ENCODE measurements around the gene STAB1. TPM values are rescaled to one million over a fixed set of nuclear protein-coding genes. Genes with fewer than 3 reads are reported as not detected.

The STAB1 gene
- total and polyA plus RNA-seq, 2 experiments from 2014 or later, result 0.90 to 1.9 TPM

DNA sequence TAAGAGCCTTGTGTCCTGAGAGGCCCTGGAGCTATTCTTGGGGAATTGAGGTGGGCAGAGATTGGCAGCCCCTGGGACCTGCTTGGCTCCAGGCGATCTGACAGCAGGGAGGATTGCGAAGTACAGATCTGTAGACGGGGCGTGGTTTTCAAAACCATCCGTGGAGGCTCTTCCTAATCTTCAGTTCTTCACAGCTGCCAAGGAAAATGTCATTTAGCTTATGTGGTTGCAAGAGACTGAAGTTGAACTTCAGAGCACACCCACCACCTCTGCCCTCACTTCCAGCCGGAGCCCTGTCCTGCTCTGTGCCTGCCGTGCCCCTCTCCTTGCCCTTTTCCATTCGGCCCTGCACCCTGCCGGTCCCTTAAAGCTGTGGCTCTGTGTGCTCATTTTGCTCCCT lies 26.8 kb upstream of the STAB1 start (continued):
- TF ChIP-seq ETS1 (IDR thresholded peaks at IDR 0.05), result no peak
- no peak for TF ChIP-seq POLR2AphosphoS5 (IDR thresholded peaks at IDR 0.05; ENCODE audit: low read depth)
- TF ChIP-seq EZH2phosphoT487 (IDR thresholded peaks at IDR 0.05; ENCODE audit: unreplicated experiment), result no peak

DNA sequence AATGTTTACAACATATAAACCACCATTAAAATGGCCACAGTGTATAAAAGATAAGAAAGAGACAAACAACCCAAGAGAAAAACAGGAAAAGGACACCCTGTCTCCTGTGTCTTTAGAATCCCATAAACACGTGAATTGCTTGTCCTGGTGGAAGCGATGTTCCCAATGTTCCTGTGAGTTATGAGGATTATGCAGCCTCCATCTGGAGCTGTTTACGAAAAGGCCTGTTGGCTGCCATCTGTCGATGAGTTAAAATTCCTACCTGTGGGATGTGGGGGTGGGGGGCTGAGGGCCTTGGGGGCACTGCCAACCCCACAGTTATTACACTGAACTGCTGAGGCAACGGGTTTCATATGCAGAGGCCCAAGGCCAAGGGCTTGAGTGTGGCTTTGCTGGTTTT lies 26.1 kb upstream of the STAB1 start:
- peaks cover 51% of the 10 kb centered on the region for H3K79me2 ChIP-seq (replicated peaks; ENCODE audit: insufficient read depth)
- Mint-ChIP-seq H3K4me1 (no peaks in the 10 kb centered on the region; the same call in 2 of the 3 replicates), H3K27me3 (ENCODE audit: insufficient read depth, low read depth, poor library complexity) (peaks cover 4% of the 10 kb centered on the region), H3K27ac (no peak overlapping the region), H3K9me3 (no peaks in the 10 kb centered on the region), H3K4me3 (no peak overlapping the region), H3K36me3 (ENCODE audit: low read depth) (peaks cover 37% of the 10 kb centered on the region)
- H3K4me1 ChIP-seq (ENCODE audit: insufficient read depth), result no peaks in the 10 kb centered on the region
- H3K4me3 ChIP-seq, result no peak overlapping the region
- H4K20me1 ChIP-seq (replicated peaks; ENCODE audit: insufficient read depth), result peaks cover 9% of the 10 kb centered on the region
- H3K9me2 ChIP-seq (ENCODE audit: insufficient read depth), result no peaks in the 10 kb centered on the region
- DNase-seq (ENCODE audit: low spot score) (no peak), ATAC-seq (no peak)
- H3F3A ChIP-seq (replicated peaks; ENCODE audit: low read depth), result 0 out of 2 replicates have a peak, but pooled peaks cover 10% of the 10 kb centered on the region
- H3K4me2 ChIP-seq, result no peak overlapping the region
- H2AFZ ChIP-seq, result no peak overlapping the region
- no peaks in the 10 kb centered on the region for H3K27me3 ChIP-seq (ENCODE audit: insufficient read depth)
- H3K27ac ChIP-seq (ENCODE audit: low read depth), result no peak overlapping the region
- H3K36me3 ChIP-seq (ENCODE audit: insufficient read depth), result peaks cover 19% of the 10 kb centered on the region
- TF ChIP-seq CREB1 (CRISPR knock-in tag; IDR thresholded peaks at IDR 0.05; ENCODE audit: low read depth) (no peak), JUNB (IDR thresholded peaks at IDR 0.05; ENCODE audit: unreplicated experiment) (no peak), EZH2 (IDR thresholded peaks at IDR 0.05; ENCODE audit: low read depth, unreplicated experiment) (no peak), NANOG (IDR thresholded peaks at IDR 0.05; ENCODE audit: borderline replicate concordance) (no peak), ZNF331 (CRISPR knock-in tag; IDR thresholded peaks at IDR 0.05; ENCODE audit: low read depth) (no peak), STAT1 (IDR thresholded peaks at IDR 0.05; ENCODE audit: unreplicated experiment) (no peak), ZNF462 (CRISPR knock-in tag; IDR thresholded peaks at IDR 0.05) (no peak), ETS1 (IDR thresholded peaks at IDR 0.05) (no peak), ZNF114 (CRISPR knock-in tag; IDR thresholded peaks at IDR 0.05) (no peak), POLR2AphosphoS5 (IDR thresholded peaks at IDR 0.05; ENCODE audit: low read depth) (no peak)
- TF ChIP-seq, protein P1, sequence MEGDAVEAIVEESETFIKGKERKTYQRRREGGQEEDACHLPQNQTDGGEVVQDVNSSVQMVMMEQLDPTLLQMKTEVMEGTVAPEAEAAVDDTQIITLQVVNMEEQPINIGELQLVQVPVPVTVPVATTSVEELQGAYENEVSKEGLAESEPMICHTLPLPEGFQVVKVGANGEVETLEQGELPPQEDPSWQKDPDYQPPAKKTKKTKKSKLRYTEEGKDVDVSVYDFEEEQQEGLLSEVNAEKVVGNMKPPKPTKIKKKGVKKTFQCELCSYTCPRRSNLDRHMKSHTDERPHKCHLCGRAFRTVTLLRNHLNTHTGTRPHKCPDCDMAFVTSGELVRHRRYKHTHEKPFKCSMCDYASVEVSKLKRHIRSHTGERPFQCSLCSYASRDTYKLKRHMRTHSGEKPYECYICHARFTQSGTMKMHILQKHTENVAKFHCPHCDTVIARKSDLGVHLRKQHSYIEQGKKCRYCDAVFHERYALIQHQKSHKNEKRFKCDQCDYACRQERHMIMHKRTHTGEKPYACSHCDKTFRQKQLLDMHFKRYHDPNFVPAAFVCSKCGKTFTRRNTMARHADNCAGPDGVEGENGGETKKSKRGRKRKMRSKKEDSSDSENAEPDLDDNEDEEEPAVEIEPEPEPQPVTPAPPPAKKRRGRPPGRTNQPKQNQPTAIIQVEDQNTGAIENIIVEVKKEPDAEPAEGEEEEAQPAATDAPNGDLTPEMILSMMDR (conservative IDR thresholded peaks at IDR 0.05; ENCODE audit: low read depth in 2 of 2), result no peak
